Activated CD4-positive, alpha-beta T cell treated with anti-CD3 and anti-CD28 coated beads, Interleukin-2, amount 10 ng/mL, durations not matched to agents 24 days and 14 days (primary cell): ENCODE data around the gene KLHL20. TPM values are rescaled to one million over a fixed set of nuclear protein-coding genes. Genes with fewer than 3 reads are reported as not detected.
A peak's percentile ranks its signal among the peaks of the same experiment; 100 is the strongest.
"Not testable (repeated sequence)": the region's sequence is repeated elsewhere in the genome, so short reads cannot be mapped to it uniquely, and the experiment has no call there.

Experiments
- DNase-seq: peaks from one replicate; pipeline ENCODE4 v3.0.0; 2022
- H3K27ac Mint-ChIP-seq: one replicate; pipeline ENCODE4 v1.8.0; 2022; ENCODE audit warnings: mild to moderate bottlenecking, mixed read lengths
- H3K27me3 Mint-ChIP-seq: one replicate; pipeline ENCODE4 v1.8.0; 2022; ENCODE audit warnings: mixed read lengths
- H3K36me3 Mint-ChIP-seq: one replicate; pipeline ENCODE4 v1.8.0; 2022; ENCODE audit warnings: low read depth, mild to moderate bottlenecking, mixed read lengths
- H3K4me1 Mint-ChIP-seq: one replicate; pipeline ENCODE4 v1.8.0; 2021; ENCODE audit warnings: mixed read lengths
- H3K4me3 Mint-ChIP-seq: one replicate; pipeline ENCODE4 v1.8.0; 2022; ENCODE audit warnings: mild to moderate bottlenecking, moderate library complexity, mixed read lengths
- H3K9me3 Mint-ChIP-seq: one replicate; pipeline ENCODE4 v1.8.0; 2021; ENCODE audit warnings: mixed read lengths
- intact Hi-C: fragments of 100-400 bp; cut with micrococcal nuclease; formaldehyde crosslinking; loops from one replicate; pipeline ENCODE4 v1.15.1; 2023
- total RNA-seq: library from RNA; stranded (reverse); gene quantifications from 2 replicates; pipeline ENCODE4 v1.2.3, GENCODE V29; 2022

Gene KLHL20
- total RNA-seq, 1 donor from 2014 or later = 15.4 TPM

- intact Hi-C loops = loop anchor here (1.0 to 2.0 kb wide), 3 partner anchors 110 to 306 kb away; partner anchors contain the start of genes CENPL, DARS2 and ZBTB37
- peaks cover 6% of the 10 kb centered on the region for H3K9me3 Mint-ChIP-seq
- H3K4me1 Mint-ChIP-seq = peaks cover 18% of the 10 kb centered on the region
- peaks cover 20% of the 10 kb centered on the region for H3K36me3 Mint-ChIP-seq
- H3K27ac Mint-ChIP-seq = peak overlapping the region; percentile 95
- H3K27me3 Mint-ChIP-seq = peaks cover 24% of the 10 kb centered on the region
- peak overlapping the region; percentile 96 for H3K4me3 Mint-ChIP-seq
- DNase-seq = no peak
Measured at GRCh38 chr1:173714441-173714758, 381 bp upstream of the KLHL20 start.

DNA sequence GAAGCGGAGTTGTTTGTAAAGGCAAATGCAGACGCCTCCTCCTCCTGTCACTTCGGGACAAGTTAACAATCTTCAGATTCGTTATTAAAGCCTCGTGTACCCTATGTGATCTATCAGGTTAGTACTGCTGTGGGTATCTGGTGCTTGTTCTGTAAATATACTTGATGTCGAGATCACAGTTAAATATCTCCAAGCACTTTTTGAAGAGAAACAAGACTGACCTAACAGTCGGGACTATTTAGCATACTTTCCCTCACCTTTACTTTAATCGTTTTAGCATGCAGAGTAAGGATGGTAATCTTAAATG, 710 bp downstream of the KLHL20 start:
- DNase-seq = no peak
- Mint-ChIP-seq H3K4me1 (peaks cover 22% of the 10 kb centered on the region), H3K36me3 (peaks cover 25% of the 10 kb centered on the region), H3K4me3 (peak overlapping the region; percentile 96), H3K9me3 (peaks cover 6% of the 10 kb centered on the region), H3K27me3 (peaks cover 20% of the 10 kb centered on the region), H3K27ac (peak overlapping the region; percentile 95)
- intact Hi-C loops = loop anchor here (1.0 to 2.0 kb wide), 4 partner anchors 239 to 1284 kb away; partner anchors contain the start of gene CACYBP

- no peak for DNase-seq
- Mint-ChIP-seq H3K4me1 (peaks cover 26% of the 10 kb centered on the region), H3K4me3 (peak overlapping the region; percentile 23), H3K9me3 (peaks cover 6% of the 10 kb centered on the region), H3K27me3 (peaks cover 7% of the 10 kb centered on the region), H3K36me3 (peaks cover 34% of the 10 kb centered on the region), H3K27ac (no peak overlapping the region)
- intact Hi-C loops = no loop called here
Measured at GRCh38 chr1:173717238-173717637, 2.5 kb downstream of the KLHL20 start.

DNA sequence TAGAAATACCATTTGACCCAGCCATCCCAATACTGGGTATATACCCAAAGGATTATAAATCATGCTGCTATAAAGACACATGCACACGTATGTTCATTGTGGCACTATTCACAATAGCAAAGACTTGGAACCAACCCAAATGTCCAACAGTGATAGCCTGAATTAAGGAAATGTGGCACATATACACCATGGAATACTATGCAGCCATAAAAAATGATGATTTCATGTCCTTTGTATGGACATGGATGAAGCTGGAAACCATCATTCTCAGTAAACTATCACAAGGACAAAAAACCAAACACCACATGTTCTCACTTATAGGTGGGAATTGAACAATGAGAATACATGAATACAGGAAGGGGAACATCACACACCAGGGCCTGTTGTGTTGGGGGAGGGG, 16.6 kb downstream of the KLHL20 start:
- DNase-seq, H3K27ac Mint-ChIP-seq, H3K9me3 Mint-ChIP-seq, H3K27me3 Mint-ChIP-seq, H3K4me1 Mint-ChIP-seq, H3K4me3 Mint-ChIP-seq, intact Hi-C loops: not testable (repeated sequence)
- peaks cover 47% of the 10 kb centered on the region for H3K36me3 Mint-ChIP-seq

DNA sequence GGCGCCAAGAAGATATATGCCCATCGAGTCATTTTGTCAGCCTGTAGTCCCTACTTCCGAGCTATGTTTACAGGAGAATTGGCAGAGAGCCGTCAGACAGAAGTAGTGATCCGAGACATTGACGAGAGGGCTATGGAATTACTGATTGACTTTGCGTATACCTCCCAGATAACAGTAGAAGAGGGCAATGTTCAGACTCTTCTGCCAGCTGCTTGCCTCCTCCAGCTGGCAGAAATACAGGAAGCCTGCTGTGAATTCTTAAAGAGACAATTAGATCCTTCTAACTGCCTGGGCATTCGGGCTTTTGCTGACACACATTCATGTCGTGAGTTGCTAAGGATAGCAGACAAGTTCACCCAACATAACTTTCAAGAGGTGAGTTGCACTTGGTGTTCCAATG, 19.1 kb downstream of the KLHL20 start:
- peaks cover 5% of the 10 kb centered on the region for H3K9me3 Mint-ChIP-seq
- intact Hi-C loops = no loop called here
- H3K27me3 Mint-ChIP-seq = no peaks in the 10 kb centered on the region
- H3K27ac Mint-ChIP-seq = no peak overlapping the region
- peaks cover 11% of the 10 kb centered on the region for H3K4me1 Mint-ChIP-seq
- no peak for DNase-seq
- peaks cover 47% of the 10 kb centered on the region for H3K36me3 Mint-ChIP-seq
- no peak overlapping the region for H3K4me3 Mint-ChIP-seq

GRCh38 chr1:173736104-173736503, 21.3 kb downstream of the KLHL20 start:
- H3K9me3 Mint-ChIP-seq, H3K27ac Mint-ChIP-seq, H3K27me3 Mint-ChIP-seq, DNase-seq, H3K4me3 Mint-ChIP-seq, intact Hi-C loops: not testable (repeated sequence)
- peaks cover 13% of the 10 kb centered on the region for H3K4me1 Mint-ChIP-seq
- H3K36me3 Mint-ChIP-seq = peaks cover 57% of the 10 kb centered on the region

DNA sequence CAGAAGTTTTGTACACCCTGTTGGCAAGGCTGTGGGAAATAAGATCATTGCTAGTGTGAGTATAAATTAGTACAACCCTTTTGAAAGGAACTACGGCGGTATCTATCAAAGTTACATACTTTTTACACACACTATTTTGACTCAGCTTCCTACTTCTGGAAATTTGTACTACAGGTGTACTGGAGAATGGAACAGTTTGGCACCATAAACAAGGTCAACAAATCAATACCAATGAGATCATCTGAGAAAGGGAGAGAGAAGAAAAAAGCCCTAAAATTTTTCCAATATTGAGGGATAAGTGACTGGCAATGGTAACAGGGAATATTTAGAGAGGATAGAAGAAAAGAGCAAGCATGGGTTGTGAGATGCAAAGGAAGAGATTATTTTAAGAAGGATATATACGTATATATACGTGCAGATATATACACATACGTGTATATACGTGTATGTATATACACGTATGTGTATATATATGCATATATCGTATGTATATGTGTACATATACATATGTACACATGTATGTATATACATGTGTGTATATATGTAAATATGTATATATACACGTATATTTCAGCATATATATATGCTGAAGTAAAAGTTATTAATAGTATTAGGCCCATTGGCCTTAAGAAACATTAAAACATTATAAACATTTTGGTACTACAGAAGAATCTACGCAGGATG, 27.6 kb downstream of the KLHL20 start:
- DNase-seq = no peak
- peaks cover 54% of the 10 kb centered on the region for H3K36me3 Mint-ChIP-seq
- H3K9me3 Mint-ChIP-seq = no peaks in the 10 kb centered on the region
- H3K4me1 Mint-ChIP-seq = peaks cover 8% of the 10 kb centered on the region
- H3K27me3 Mint-ChIP-seq = no peaks in the 10 kb centered on the region
- intact Hi-C loops = no loop called here
- H3K27ac Mint-ChIP-seq = no peak overlapping the region
- H3K4me3 Mint-ChIP-seq = no peak overlapping the region

DNA sequence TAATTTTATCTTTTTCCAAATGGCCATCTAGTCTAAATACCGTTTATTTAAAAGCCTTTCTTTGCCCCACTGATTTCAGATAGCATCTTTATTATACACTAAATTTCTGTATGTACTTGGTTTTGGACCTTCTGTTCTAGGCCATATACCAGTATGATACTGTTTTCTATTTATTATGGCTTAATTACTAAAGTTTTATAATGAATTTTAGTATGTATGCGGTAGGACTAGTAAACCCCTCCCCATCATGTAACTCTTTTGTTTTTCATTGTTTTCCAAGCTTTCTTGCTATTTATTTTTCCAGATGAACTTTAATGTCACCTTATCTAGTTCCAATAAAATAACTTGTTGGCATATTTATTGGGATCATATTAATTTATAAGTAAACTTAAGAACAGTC, 29.9 kb downstream of the KLHL20 start:
- DNase-seq = no peak
- Mint-ChIP-seq H3K27ac (no peak overlapping the region), H3K27me3 (no peaks in the 10 kb centered on the region), H3K36me3 (peaks cover 39% of the 10 kb centered on the region), H3K9me3 (no peaks in the 10 kb centered on the region), H3K4me1 (peaks cover 2% of the 10 kb centered on the region), H3K4me3 (no peak overlapping the region)
- intact Hi-C loops = no loop called here

- Mint-ChIP-seq H3K9me3 (no peaks in the 10 kb centered on the region), H3K4me3 (no peak overlapping the region), H3K36me3 (peaks cover 24% of the 10 kb centered on the region), H3K27me3 (no peaks in the 10 kb centered on the region), H3K27ac (no peak overlapping the region), H3K4me1 (peaks cover 2% of the 10 kb centered on the region)
- intact Hi-C loops = no loop called here
- DNase-seq = no peak
Measured at GRCh38 chr1:173749137-173749536, 34.4 kb downstream of the KLHL20 start.

- peaks cover 44% of the 10 kb centered on the region for H3K36me3 Mint-ChIP-seq
- H3K4me1 Mint-ChIP-seq = no peaks in the 10 kb centered on the region
- H3K27me3 Mint-ChIP-seq = no peaks in the 10 kb centered on the region
- no peak for DNase-seq
- no peak overlapping the region for H3K27ac Mint-ChIP-seq
- no peak overlapping the region for H3K4me3 Mint-ChIP-seq
- H3K9me3 Mint-ChIP-seq = no peaks in the 10 kb centered on the region
- intact Hi-C loops = no loop called here
Measured at GRCh38 chr1:173753830-173754229, 39.0 kb downstream of the KLHL20 start.

- H3K27me3 Mint-ChIP-seq = no peaks in the 10 kb centered on the region
- peaks cover 29% of the 10 kb centered on the region for H3K9me3 Mint-ChIP-seq
- H3K27ac Mint-ChIP-seq = no peak overlapping the region
- peaks cover 74% of the 10 kb centered on the region for H3K36me3 Mint-ChIP-seq
- no peak overlapping the region for H3K4me3 Mint-ChIP-seq
- H3K4me1 Mint-ChIP-seq = peaks cover 3% of the 10 kb centered on the region
- no peak for DNase-seq
- intact Hi-C loops = no loop called here
Measured at GRCh38 chr1:173757666-173758065, 42.9 kb downstream of the KLHL20 start.

DNA sequence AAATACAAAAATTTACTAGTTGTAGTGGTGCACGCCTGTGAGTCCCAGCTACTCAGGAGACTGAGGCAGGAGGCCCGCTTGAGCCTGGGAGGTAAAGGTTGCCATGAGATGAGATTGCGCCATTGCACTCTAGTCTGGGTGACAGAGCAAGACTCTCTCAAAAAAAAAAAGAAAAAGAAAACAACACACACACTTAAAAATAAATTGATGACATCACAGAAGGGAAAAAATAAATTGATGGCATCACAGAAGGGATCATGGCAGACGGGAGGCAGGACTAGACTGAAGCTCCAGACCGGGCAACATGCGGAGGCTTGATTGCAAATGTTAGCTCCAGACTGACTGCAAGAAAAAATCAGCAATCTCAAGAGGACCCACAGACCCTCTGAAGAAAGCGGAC, 43.3 kb downstream of the KLHL20 start:
- H3K9me3 Mint-ChIP-seq = peaks cover 29% of the 10 kb centered on the region
- no peak overlapping the region for H3K27ac Mint-ChIP-seq
- H3K36me3 Mint-ChIP-seq = peaks cover 78% of the 10 kb centered on the region
- intact Hi-C loops = no loop called here
- H3K4me3 Mint-ChIP-seq = no peak overlapping the region
- no peak for DNase-seq
- no peaks in the 10 kb centered on the region for H3K27me3 Mint-ChIP-seq
- peaks cover 3% of the 10 kb centered on the region for H3K4me1 Mint-ChIP-seq

- no peak overlapping the region for H3K4me3 Mint-ChIP-seq
- no peak for DNase-seq
- H3K4me1 Mint-ChIP-seq = peaks cover 3% of the 10 kb centered on the region
- no peaks in the 10 kb centered on the region for H3K27me3 Mint-ChIP-seq
- intact Hi-C loops = no loop called here
- H3K36me3 Mint-ChIP-seq = peaks cover 78% of the 10 kb centered on the region
- peaks cover 32% of the 10 kb centered on the region for H3K9me3 Mint-ChIP-seq
- no peak overlapping the region for H3K27ac Mint-ChIP-seq
Measured at GRCh38 chr1:173758980-173759379, 44.2 kb downstream of the KLHL20 start.

- H3K4me1 Mint-ChIP-seq, H3K4me3 Mint-ChIP-seq, H3K27ac Mint-ChIP-seq, H3K27me3 Mint-ChIP-seq, DNase-seq, intact Hi-C loops: not testable (repeated sequence)
- H3K9me3 Mint-ChIP-seq = peaks cover 36% of the 10 kb centered on the region
- peaks cover 63% of the 10 kb centered on the region for H3K36me3 Mint-ChIP-seq
Measured at GRCh38 chr1:173764331-173764730, 49.5 kb downstream of the KLHL20 start.

- Mint-ChIP-seq H3K4me1 (no peaks in the 10 kb centered on the region), H3K27ac (no peak overlapping the region), H3K9me3 (peaks cover 8% of the 10 kb centered on the region), H3K36me3 (peaks cover 29% of the 10 kb centered on the region), H3K4me3 (no peak overlapping the region), H3K27me3 (no peaks in the 10 kb centered on the region)
- no peak for DNase-seq
- intact Hi-C loops = no loop called here
Measured at GRCh38 chr1:173768206-173768605, 53.4 kb downstream of the KLHL20 start.
